GM13976 (cell line): ENCODE measurements around the gene CLCF1.
A peak's percentile ranks its signal among the peaks of the same experiment; 100 is the strongest.

Experiments used
- DNase-seq: peaks from one replicate; pipeline ENCODE4 v3.0.0; 2012; ENCODE audit warnings: low spot score
- in situ Hi-C: fragments of 300-500 bp; cut with MboI; formaldehyde crosslinking; loops from one replicate; pipeline ENCODE4 v1.12.0; 2022; ENCODE audit warnings: low sequenced_read_pairs, mixed read lengths, inconsistent platforms; ENCODE audit not compliant: unreplicated experiment
- TF ChIP-seq, protein P1 (sequence below): IDR thresholded peaks from 2 replicates; pipeline ENCODE4 v1.5.1; 2012; ENCODE audit warnings: borderline replicate concordance, mild to moderate bottlenecking; ENCODE audit not compliant: insufficient read depth; ENCODE audit errors: extremely low read depth, missing control alignments, control extremely low read depth

Gene CLCF1

DNA sequence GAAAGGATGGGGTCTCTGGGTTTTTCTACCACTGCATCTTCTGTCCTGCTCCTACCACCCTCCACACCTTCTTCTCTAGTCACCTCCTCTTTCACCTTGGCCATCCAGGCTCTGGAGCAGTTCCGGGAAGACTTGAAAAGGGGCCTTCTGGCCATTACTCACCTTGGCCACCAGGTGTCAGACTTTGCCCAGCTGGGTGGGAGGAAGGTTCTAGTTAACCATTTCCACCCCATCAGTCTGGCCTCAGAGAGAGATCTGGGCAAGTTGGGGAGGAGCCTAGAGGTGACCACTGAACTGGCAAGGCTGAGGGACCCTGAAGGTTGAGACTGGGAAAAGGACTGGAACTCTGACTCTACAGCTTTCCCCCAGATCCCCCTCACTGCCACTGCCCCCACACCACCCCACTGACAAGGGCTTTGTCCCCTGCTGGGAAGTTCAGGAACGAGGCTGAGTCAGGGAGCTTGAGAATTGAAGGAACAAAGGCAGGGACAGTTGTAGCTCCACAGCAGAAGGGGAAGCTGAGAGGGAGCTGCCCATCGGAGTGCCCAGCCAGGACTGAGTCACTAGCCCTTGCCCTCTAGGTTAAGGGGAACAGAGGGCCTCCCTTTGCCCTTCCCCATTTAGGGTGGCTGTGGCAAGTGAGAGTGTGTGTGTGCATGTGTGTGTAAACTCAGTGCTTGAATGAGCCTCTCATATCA lies 16.4 kb downstream of the CLCF1 start:
- in situ Hi-C loops: no loop called here
- TF ChIP-seq, protein P1, sequence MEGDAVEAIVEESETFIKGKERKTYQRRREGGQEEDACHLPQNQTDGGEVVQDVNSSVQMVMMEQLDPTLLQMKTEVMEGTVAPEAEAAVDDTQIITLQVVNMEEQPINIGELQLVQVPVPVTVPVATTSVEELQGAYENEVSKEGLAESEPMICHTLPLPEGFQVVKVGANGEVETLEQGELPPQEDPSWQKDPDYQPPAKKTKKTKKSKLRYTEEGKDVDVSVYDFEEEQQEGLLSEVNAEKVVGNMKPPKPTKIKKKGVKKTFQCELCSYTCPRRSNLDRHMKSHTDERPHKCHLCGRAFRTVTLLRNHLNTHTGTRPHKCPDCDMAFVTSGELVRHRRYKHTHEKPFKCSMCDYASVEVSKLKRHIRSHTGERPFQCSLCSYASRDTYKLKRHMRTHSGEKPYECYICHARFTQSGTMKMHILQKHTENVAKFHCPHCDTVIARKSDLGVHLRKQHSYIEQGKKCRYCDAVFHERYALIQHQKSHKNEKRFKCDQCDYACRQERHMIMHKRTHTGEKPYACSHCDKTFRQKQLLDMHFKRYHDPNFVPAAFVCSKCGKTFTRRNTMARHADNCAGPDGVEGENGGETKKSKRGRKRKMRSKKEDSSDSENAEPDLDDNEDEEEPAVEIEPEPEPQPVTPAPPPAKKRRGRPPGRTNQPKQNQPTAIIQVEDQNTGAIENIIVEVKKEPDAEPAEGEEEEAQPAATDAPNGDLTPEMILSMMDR: peak; percentile 86
- peak; percentile 83 for DNase-seq

- TF ChIP-seq, protein P1: no peak
- no peak for DNase-seq
- in situ Hi-C loops: no loop called here
These were observed 17.0 kb downstream of the CLCF1 start for GRCh38 chr11:67356387-67356863.

DNA sequence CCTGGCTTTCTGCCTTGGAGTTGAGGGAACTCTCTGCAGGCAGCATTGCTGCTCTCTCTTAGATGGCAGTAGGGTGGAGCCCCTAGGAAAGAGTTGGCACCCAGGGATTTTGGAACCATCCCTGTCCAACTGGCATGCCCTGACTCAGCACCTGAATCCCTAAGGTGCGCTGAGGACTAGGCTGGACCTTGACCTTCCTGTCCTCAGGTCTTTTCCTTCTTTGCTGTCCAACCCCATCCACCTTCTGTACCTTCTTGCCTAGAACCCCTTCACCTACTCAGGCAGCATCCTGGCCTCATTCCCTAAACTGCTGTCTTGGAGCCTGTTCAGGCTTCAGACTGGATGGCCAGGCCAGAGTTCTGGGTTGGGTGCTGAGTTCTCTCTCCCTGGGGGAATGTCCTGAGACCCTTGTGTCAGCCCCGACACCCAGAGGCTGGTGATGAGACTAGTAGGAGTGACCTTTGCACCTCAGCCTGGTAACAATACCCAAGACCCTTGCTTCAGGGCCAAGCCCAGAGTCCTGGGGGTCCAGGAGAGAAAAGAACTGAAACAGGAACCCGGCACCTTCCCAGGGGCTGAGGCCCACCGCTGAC lies 17.5 kb downstream of the CLCF1 start:
- in situ Hi-C loops: no loop called here
- TF ChIP-seq, protein P1: no peak
- DNase-seq: no peak

- in situ Hi-C loops: no loop called here
- TF ChIP-seq, protein P1: no peak
- DNase-seq: peak; percentile 14
These were observed 18.2 kb downstream of the CLCF1 start for GRCh38 chr11:67355023-67355793.

DNA sequence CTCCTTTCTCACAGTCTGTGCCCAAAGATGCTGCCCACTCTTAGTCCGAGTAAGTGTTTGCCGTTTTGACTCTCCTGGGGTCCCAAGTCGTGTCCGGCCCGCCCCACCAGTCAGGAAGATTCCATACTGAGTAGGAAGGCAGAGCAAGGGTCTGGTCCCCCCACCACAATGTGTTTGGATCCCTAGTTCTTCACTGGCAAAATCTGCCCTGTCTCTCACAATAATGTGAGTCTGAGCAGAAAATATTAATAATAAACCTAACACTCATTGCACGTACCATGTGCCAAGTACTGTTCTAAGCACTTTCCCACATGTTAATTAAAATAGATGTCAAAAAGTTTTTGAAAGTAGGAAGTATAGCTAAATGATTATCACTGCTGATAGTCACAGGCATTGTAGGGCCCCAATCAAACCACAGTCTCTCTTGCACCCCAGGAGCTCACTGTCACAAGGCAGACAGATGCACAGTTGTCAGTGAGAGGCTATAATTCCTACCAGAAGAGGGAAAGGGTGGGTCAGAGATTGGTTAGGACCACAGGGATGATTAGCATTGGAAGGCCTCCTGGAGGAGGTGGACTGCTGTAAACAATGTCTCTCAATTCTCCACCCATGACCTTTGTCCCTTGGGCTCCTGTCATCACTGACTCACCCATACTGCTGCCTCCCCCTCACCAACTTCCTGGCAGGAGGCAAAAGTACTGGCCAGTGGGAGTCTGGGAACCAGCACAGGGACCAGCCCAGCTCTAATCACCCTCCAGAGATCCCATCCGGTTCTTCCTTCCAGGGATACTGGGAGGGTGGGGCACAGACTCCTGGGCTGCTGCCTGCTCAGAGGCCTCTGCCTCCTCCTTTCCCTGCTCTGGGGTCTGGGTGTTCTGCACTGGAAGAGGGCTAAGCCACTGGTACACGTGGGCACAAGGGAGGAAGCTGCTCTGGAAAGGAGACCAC lies 19.0 kb downstream of the CLCF1 start:
- peak; percentile 51 for DNase-seq
- TF ChIP-seq, protein P1: no peak
- in situ Hi-C loops: no loop called here
